ENCODE results near the gene ECM2. TPM values are rescaled to one million over a fixed set of nuclear protein-coding genes. Genes with fewer than 3 reads are reported as not detected.

Gene ECM2
- total and polyA plus RNA-seq, 8 donors: 0.56 to 3.2 (median 1.8) TPM

GRCh38 chr9:92508018-92508820 lies 27.6 kb downstream of the ECM2 start:
- Histone ChIP-seq H3K36me3 (no peaks in the 10 kb centered on the region), H3K27ac (no peak overlapping the region), H3K27me3 (no peaks in the 10 kb centered on the region), H3K4me1 (no peaks in the 10 kb centered on the region), H3K4me3 (no peak overlapping the region), H3K9me3 (no peaks in the 10 kb centered on the region)
- DNase-seq (no peak), FAIRE-seq (no peak), ATAC-seq (no peak)
- TF ChIP-seq CTCF (IDR thresholded peaks at IDR 0.05): no peak
- WGBS, 2 donors: 77 to 78% methylated on average over 10 of the region's 10 CpGs
- intact Hi-C loops (cut with DNase I): no loop called here

GRCh38 chr9:92507496-92507895 lies 28.3 kb downstream of the ECM2 start:
- 62 to 78% methylated on average over 4 of the region's 4 CpGs for WGBS, 2 donors
- intact Hi-C loops (cut with DNase I): no loop called here
- H3K27ac ChIP-seq: no peak overlapping the region
- no peaks in the 10 kb centered on the region for H3K36me3 ChIP-seq
- H3K27me3 ChIP-seq: no peaks in the 10 kb centered on the region
- no peak for ATAC-seq
- DNase-seq: no peak
- H3K4me1 ChIP-seq: no peaks in the 10 kb centered on the region
- FAIRE-seq: no peak
- no peak for TF ChIP-seq CTCF (IDR thresholded peaks at IDR 0.05)
- H3K9me3 ChIP-seq: no peaks in the 10 kb centered on the region
- H3K4me3 ChIP-seq: no peak overlapping the region

GRCh38 chr9:92507005-92507404 lies 28.8 kb downstream of the ECM2 start:
- no peaks in the 10 kb centered on the region for H3K9me3 ChIP-seq
- H3K27me3 ChIP-seq: no peaks in the 10 kb centered on the region
- DNase-seq: no peak
- TF ChIP-seq CTCF (IDR thresholded peaks at IDR 0.05): no peak
- H3K27ac ChIP-seq: no peak overlapping the region
- no peak for FAIRE-seq
- H3K4me1 ChIP-seq: no peaks in the 10 kb centered on the region
- WGBS, 2 donors: 77 to 84% methylated on average over 2 of the region's 2 CpGs
- H3K4me3 ChIP-seq: no peak overlapping the region
- ATAC-seq: no peak
- intact Hi-C loops (cut with DNase I): no loop called here
- H3K36me3 ChIP-seq: no peaks in the 10 kb centered on the region

GRCh38 chr9:92506184-92506857 lies 29.5 kb downstream of the ECM2 start:
- Histone ChIP-seq H3K27ac (no peak overlapping the region), H3K4me3 (no peak overlapping the region), H3K27me3 (no peaks in the 10 kb centered on the region), H3K36me3 (no peaks in the 10 kb centered on the region), H3K9me3 (no peaks in the 10 kb centered on the region), H3K4me1 (no peaks in the 10 kb centered on the region)
- ATAC-seq (peak in 3 of 4 donors; percentile 41 to 66 (median 62)), FAIRE-seq (no peak), DNase-seq (no peak)
- intact Hi-C loops (cut with DNase I): no loop called here
- TF ChIP-seq CTCF (IDR thresholded peaks at IDR 0.05): no peak
- WGBS, 2 donors: 89 to 92% methylated on average over 3 of the region's 3 CpGs

GRCh38 chr9:92504881-92505280 lies 30.9 kb downstream of the ECM2 start:
- WGBS, 2 donors: 82 to 90% methylated on average over 2 of the region's 2 CpGs

More at GRCh38 chr9:92504881-92505280, 30.9 kb downstream of the ECM2 start:
- H3K4me3 ChIP-seq: no peak overlapping the region
- no peak for TF ChIP-seq CTCF (IDR thresholded peaks at IDR 0.05)
- H3K9me3 ChIP-seq: no peaks in the 10 kb centered on the region
- FAIRE-seq: no peak
- no peak for ATAC-seq
- intact Hi-C loops (cut with DNase I): no loop called here
- no peaks in the 10 kb centered on the region for H3K4me1 ChIP-seq
- no peaks in the 10 kb centered on the region for H3K36me3 ChIP-seq
- no peak overlapping the region for H3K27ac ChIP-seq
- H3K27me3 ChIP-seq: no peaks in the 10 kb centered on the region
- DNase-seq: no peak
